ENCODE data around the gene ZFX. TPM values are rescaled to one million over a fixed set of nuclear protein-coding genes. Genes with fewer than 3 reads are reported as not detected.

The ZFX gene
- polyA plus RNA-seq, 3 donors: 3.5 to 14.0 (median 10.8) TPM

DNA sequence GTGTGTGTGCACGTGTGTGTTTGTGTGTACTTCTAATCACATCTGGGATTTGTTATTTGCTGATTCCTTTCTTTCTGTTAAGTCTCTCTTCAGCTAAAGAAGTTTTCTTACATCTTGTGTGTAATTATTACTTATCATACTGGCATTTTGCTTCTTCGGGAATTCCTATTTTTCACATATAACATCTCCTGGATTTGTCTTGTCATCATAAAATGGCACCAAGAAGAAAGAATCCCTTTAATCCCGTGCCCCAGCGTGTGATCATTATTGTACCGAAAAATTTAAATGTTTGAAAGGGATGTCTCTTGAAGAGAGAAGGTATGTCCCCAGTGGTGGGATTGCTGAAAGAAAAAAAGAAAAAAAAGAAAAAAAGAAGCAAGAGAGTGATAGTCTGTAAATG lies 72.3 kb downstream of the ZFX start:
- no peak overlapping the region for H3K27ac ChIP-seq (ENCODE audit: low read depth, low read length)
- WGBS, 3 donors: 71 to 88% (median 86%) methylated on average over 5 of the region's 5 CpGs

DNA sequence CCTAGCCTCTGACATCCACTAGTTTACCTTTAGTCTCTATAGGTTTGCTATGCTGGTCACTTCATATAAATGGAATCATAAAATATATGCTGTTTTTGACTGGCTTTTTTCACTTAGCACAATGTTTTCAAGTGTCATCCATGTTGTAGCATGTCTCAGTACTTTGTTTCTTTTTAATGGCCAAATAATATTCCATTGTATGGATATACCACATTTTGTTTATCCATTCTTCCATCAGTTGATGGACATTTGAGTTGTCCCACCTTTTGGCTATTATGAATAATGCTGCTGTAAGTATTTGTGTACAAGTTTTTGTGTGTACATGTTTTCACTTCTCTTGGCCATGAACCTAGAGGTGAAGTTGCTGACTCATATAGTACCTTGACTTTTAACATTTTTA lies 75.7 kb downstream of the ZFX start:
- no peak overlapping the region for H3K27ac ChIP-seq (ENCODE audit: low read depth, low read length)

- 91 to 98% (median 96%) methylated on average over 2 of the region's 2 CpGs for WGBS, 3 donors
Measured at GRCh38 chrX:24226176-24226575, 76.6 kb downstream of the ZFX start.

GRCh38 chrX:24228596-24228995 lies 79.1 kb downstream of the ZFX start:
- whole genome bisulfite sequencing, 3 donors: 91 to 95% (median 94%) methylated on average over 5 of the region's 5 CpGs
- H3K27ac ChIP-seq (ENCODE audit: low read depth, low read length): no peak overlapping the region

More at GRCh38 chrX:24226176-24226575, 76.6 kb downstream of the ZFX start:
- no peak overlapping the region for H3K27ac ChIP-seq (ENCODE audit: low read depth, low read length)

- no peak overlapping the region for H3K27ac ChIP-seq (ENCODE audit: low read depth, low read length)
- 51 to 76% (median 74%) methylated on average over 10 of the region's 10 CpGs for WGBS, 3 donors
Measured at GRCh38 chrX:24229400-24229879, 79.9 kb downstream of the ZFX start.

GRCh38 chrX:24229976-24230375 lies 80.4 kb downstream of the ZFX start:
- no peak overlapping the region for H3K27ac ChIP-seq (ENCODE audit: low read depth, low read length)
- 35 to 59% (median 50%) methylated on average over 3 of the region's 3 CpGs for WGBS, 3 donors

- WGBS, 3 donors: 17 to 20% (median 18%) methylated on average over 3 of the region's 3 CpGs
- H3K27ac ChIP-seq (ENCODE audit: low read depth, low read length): no peak overlapping the region
Measured at GRCh38 chrX:24231131-24231540, 81.6 kb downstream of the ZFX start.

DNA sequence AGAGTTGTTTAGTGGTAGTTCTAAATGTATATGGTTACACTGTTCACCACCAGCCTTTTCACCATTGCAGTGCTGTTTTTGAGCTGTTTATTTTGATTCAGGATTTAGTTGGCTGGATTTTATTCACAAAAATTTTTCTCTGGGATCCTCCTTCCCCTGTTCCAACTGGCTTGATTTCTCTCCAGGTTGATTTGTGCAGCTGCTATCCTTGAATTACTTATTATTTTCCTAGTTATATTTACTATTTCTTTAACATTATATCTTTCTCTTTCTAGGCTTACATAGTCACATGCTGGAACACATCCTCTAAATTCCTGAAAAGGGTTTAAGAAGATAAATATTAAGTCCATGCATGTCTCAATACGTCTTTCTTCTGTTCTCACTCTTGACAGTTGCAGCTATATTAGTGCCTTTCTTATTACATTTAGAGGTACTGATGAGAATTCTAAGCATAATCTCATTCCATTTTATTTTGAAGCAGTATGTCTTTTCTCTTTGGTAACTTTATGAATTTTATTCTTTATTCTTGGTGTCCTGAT lies 82.2 kb downstream of the ZFX start:
- H3K27ac ChIP-seq (ENCODE audit: low read depth, low read length): no peak overlapping the region
- 38 to 65% (median 59%) methylated on average over 1 of the region's 1 CpG for WGBS, 3 donors

- no peak overlapping the region for H3K27ac ChIP-seq (ENCODE audit: low read depth, low read length)
Measured at GRCh38 chrX:24232796-24233195, 83.3 kb downstream of the ZFX start.

- 42 to 96% (median 88%) methylated on average over 2 of the region's 2 CpGs for WGBS, 3 donors
- H3K27ac ChIP-seq (ENCODE audit: low read depth, low read length): no peak overlapping the region
Measured at GRCh38 chrX:24235084-24235710, 85.7 kb downstream of the ZFX start.

DNA sequence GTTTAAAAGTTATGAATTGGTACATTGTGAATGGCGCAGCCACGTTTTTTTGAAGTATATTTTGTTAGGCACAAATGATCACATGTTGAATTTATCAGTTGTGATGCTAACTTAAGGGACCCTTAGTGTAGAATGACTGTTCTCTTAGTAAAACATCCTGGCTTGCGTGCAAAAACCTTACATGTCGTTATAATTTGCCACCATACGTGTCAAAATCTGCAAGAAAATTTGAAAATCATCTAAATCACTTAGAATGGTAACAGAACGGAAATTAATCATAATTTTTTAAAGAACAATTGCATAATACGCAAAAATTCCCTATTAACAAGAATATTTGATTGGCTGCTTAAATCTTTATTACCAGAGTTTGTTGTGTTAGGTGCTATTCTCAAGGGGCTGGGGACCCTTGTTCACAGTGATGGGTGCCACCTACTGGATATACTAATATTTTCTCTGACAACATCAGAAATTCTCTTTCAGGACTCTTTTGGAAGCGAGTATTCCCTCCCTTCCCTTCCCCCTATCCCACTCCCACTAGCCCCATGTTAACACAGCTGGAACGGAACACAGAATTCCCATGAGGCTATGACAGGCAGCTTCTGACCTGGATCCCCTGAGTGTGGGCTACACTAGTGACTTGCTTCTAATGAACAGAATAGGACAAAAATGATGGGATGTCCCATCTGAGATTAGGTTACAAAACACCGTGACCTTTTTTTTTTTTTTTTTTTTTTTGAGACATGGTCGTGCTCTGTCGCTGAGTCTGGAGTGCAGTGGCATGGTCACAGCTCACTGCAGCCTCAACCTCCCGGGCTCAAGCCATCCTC lies 92.5 kb downstream of the ZFX start:
- H3K27ac ChIP-seq (ENCODE audit: low read depth, low read length): no peak overlapping the region
- WGBS, 3 donors: 48 to 60% (median 48%) methylated on average over 9 to 13 of the region's 13 CpGs

GRCh38 chrX:24242649-24243175 lies 93.2 kb downstream of the ZFX start:
- H3K27ac ChIP-seq (ENCODE audit: low read depth, low read length): no peak overlapping the region

DNA sequence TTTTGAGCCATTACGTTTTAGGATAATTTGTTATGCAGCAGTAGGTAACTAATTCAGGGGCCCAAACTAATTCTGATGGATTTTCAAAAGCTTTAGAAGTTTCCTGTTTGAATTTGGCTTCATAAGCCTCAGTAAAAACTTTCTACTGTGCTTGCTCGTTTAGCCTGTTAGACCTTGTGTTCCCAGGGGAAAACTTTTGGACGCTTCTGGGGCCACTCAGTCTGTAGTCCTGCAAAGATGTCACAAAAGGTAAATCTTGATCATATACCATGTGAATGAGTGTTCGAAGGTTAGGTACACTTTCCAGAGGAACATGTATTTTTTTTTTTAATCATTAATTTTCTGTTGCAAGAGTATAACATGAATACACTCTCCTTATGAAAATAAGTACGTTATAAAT lies 93.7 kb downstream of the ZFX start:
- WGBS, 3 donors: 48 to 61% (median 56%) methylated on average over 5 of the region's 5 CpGs
- H3K27ac ChIP-seq (ENCODE audit: low read depth, low read length): no peak overlapping the region

More at GRCh38 chrX:24242649-24243175, 93.2 kb downstream of the ZFX start:
- WGBS, 3 donors: 30 to 38% (median 33%) methylated on average over 7 to 8 of the region's 8 CpGs

GRCh38 chrX:24243692-24244091 lies 94.2 kb downstream of the ZFX start:
- whole genome bisulfite sequencing, 3 donors: 25 to 68% (median 45%) methylated on average over 3 of the region's 3 CpGs

DNA sequence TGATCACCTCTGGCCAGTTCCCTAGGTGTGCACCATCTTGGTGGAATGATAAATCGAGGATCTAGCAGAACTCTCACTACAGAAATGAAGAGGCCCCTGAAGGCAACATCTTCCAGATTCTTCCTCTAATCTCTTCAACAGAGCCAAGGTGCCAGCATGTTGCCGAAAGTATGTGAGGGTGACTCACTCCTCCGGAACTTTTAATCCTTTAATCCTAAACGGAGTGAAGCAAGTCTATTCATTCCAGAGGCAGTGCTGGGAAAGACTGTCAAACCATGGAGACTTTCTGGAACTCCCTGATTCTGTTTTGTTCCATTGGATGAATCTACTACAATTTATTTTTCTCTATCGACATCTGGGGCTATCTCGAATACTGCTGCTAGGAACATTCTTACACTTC lies 95.7 kb downstream of the ZFX start:
- WGBS, 3 donors: 57 to 71% (median 59%) methylated on average over 6 of the region's 6 CpGs
- H3K27ac ChIP-seq (ENCODE audit: low read depth, low read length): no peak overlapping the region

More at GRCh38 chrX:24243692-24244091, 94.2 kb downstream of the ZFX start:
- H3K27ac ChIP-seq (ENCODE audit: low read depth, low read length): no peak overlapping the region

DNA sequence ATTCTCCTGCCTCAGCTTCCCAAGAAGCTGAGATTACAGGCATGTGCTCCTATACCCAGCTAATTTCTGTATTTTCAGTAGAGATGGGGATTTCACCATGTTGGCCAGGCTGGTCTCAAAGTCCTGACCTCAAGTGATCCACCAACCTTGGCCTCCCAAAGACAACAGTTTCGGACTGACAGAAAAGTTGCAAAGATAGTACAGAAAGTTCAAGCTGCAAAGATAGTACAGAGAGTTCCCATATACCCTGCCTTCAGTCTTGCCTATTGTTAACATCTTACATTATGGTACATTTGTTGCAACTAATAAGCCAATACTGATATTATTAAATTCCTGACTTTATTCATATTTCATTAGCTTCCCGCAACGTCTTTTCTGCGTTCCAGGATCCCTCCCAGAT lies 98.5 kb downstream of the ZFX start:
- 88 to 95% (median 92%) methylated on average over 4 of the region's 4 CpGs for WGBS, 3 donors

DNA sequence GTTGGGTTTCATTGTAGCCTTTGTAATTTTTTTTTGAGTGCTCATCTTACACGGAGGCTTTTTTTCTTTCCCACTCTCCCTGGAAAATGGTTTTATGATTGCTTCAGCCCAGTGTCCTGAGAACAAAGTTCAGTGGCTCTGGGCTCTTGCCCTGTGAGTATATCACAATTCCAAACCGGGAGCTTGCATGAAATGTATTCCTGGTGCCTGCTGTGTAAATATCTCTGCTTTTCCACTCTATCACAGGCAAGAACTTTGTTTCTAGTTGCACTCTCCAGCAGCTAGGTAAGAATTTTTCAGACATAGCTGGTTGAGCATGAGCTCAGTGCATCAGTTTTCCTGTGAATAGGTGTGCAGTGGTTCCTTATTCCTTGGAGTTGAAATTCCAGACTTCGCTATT lies 103.5 kb downstream of the ZFX start:
- 23 to 81% (median 68%) methylated on average over 3 of the region's 3 CpGs for WGBS, 3 donors
- no peak overlapping the region for H3K27ac ChIP-seq (ENCODE audit: low read depth, low read length)

More for the DNA sequence above, 98.5 kb downstream of the ZFX start:
- no peak overlapping the region for H3K27ac ChIP-seq (ENCODE audit: low read depth, low read length)

- WGBS, 3 donors: 39 to 88% (median 65%) methylated on average over 1 of the region's 1 CpG
- H3K27ac ChIP-seq (ENCODE audit: low read depth, low read length): no peak overlapping the region
Measured at GRCh38 chrX:24253469-24253868, 103.9 kb downstream of the ZFX start.

- WGBS, 3 donors: 56 to 93% (median 90%) methylated on average over 1 of the region's 1 CpG
- no peak overlapping the region for H3K27ac ChIP-seq (ENCODE audit: low read depth, low read length)
Measured at GRCh38 chrX:24257011-24257410, 107.5 kb downstream of the ZFX start.
